SW 1271 (cell line): Measurements from ENCODE around the gene LAPTM4A.

Source experiments
- DNase-seq, 2 experiments: peaks; one replicate each; lab custom pipeline; 2025; lab: John Stamatoyannopoulos, UW

LAPTM4A gene

GRCh38 chr2:20019747-20020146 lies 31.7 kb downstream of the LAPTM4A start:
- no peak for DNase-seq

- DNase-seq, result no peak
These were observed 32.8 kb downstream of the LAPTM4A start for GRCh38 chr2:20018601-20019152.

GRCh38 chr2:20016346-20016745 lies 35.1 kb downstream of the LAPTM4A start:
- DNase-seq, result no peak

- DNase-seq, result peak; percentile 19 to 48
These were observed 35.8 kb downstream of the LAPTM4A start for GRCh38 chr2:20015482-20016083.

GRCh38 chr2:20013126-20013849 lies 38.1 kb downstream of the LAPTM4A start:
- DNase-seq, result no peak

GRCh38 chr2:20012282-20013125 lies 38.9 kb downstream of the LAPTM4A start, which contains the start of gene MATN3:
Gene MATN3 (minus strand): TSS chr2:20012668. CDS start chr2:20012631, 37 bp downstream.
- DNase-seq, result no peak

GRCh38 chr2:20012032-20012281 lies 39.5 kb downstream of the LAPTM4A start:
- no peak for DNase-seq

GRCh38 chr2:20011276-20012031 lies 40.0 kb downstream of the LAPTM4A start:
- DNase-seq, result no peak

GRCh38 chr2:20008703-20009102 lies 42.7 kb downstream of the LAPTM4A start:
- no peak for DNase-seq

GRCh38 chr2:20005891-20006470 lies 45.4 kb downstream of the LAPTM4A start:
- DNase-seq, result no peak

GRCh38 chr2:20005067-20005627 lies 46.3 kb downstream of the LAPTM4A start:
- no peak for DNase-seq

- DNase-seq, result no peak
These were observed 50.0 kb downstream of the LAPTM4A start for GRCh38 chr2:20001361-20001863.

- DNase-seq, result no peak
These were observed 57.7 kb downstream of the LAPTM4A start for GRCh38 chr2:19993731-19994130.

- no peak for DNase-seq
These were observed 59.5 kb downstream of the LAPTM4A start for GRCh38 chr2:19991895-19992294.

GRCh38 chr2:19990416-19990728 lies 61.1 kb downstream of the LAPTM4A start:
- DNase-seq, result no peak

GRCh38 chr2:19989667-19990415 lies 61.6 kb downstream of the LAPTM4A start, which contains the start of gene WDR35:
Gene WDR35 (minus strand): TSS chr2:19990105. CDS start chr2:19990015, 90 bp downstream.
- DNase-seq, result peak; percentile 92 to 93

GRCh38 chr2:19989342-19989666 lies 62.1 kb downstream of the LAPTM4A start:
- DNase-seq, result no peak

GRCh38 chr2:19988600-19988999 lies 62.8 kb downstream of the LAPTM4A start:
- DNase-seq, result no peak

GRCh38 chr2:19987936-19988335 lies 63.5 kb downstream of the LAPTM4A start:
- DNase-seq, result no peak
